Nephron progenitor cell (in vitro differentiated cells): Measurements from ENCODE around the gene FUS.

ENCODE experiments used
- DNase-seq: peaks from one replicate; pipeline ENCODE4 v3.0.0; 2021
- H3K27ac Mint-ChIP-seq: 2 replicates; pipeline ENCODE4 v1.8.0; 2021; ENCODE audit warnings: mild to moderate bottlenecking, moderate library complexity, mixed read lengths
- H3K27me3 Mint-ChIP-seq: 2 replicates; pipeline ENCODE4 v1.8.0; 2021; ENCODE audit warnings: mild to moderate bottlenecking, low read depth, mixed read lengths; ENCODE audit not compliant: poor library complexity
- H3K36me3 Mint-ChIP-seq: 2 replicates; pipeline ENCODE4 v1.8.0; 2021; ENCODE audit warnings: low read depth, mixed read lengths
- H3K4me1 Mint-ChIP-seq: 2 replicates; pipeline ENCODE4 v1.8.0; 2021; ENCODE audit warnings: mixed read lengths
- H3K4me3 Mint-ChIP-seq: 2 replicates; pipeline ENCODE4 v1.8.0; 2021; ENCODE audit warnings: mild to moderate bottlenecking, moderate library complexity, mixed read lengths
- H3K9me3 Mint-ChIP-seq: 2 replicates; pipeline ENCODE4 v1.8.0; 2021; ENCODE audit warnings: mild to moderate bottlenecking, moderate library complexity, mixed read lengths
- CTCF ChIP-seq: fragments of 200-600 bp; sonication (generic); IDR thresholded peaks from 2 replicates; pipeline ENCODE4 v1.5.0; 2021; ENCODE audit warnings: antibody characterized with exemption

Gene FUS

GRCh38 chr16:31132303-31132979 is 47.5 kb upstream of the FUS start:
- Mint-ChIP-seq H3K27ac (no peak overlapping the region), H3K36me3 (no peaks in the 10 kb centered on the region), H3K27me3 (peaks cover 3% of the 10 kb centered on the region), H3K4me1 (peaks cover 34% of the 10 kb centered on the region), H3K9me3 (no peaks in the 10 kb centered on the region), H3K4me3 (no peak overlapping the region)
- no peak for DNase-seq
- TF ChIP-seq CTCF, result no peak

- Mint-ChIP-seq H3K4me1 (peaks cover 35% of the 10 kb centered on the region), H3K9me3 (no peaks in the 10 kb centered on the region), H3K4me3 (no peak overlapping the region), H3K36me3 (no peaks in the 10 kb centered on the region), H3K27me3 (peaks cover 3% of the 10 kb centered on the region), H3K27ac (no peak overlapping the region)
- no peak for TF ChIP-seq CTCF
- no peak for DNase-seq
Measured at GRCh38 chr16:31133046-31133501, 46.9 kb upstream of the FUS start.

GRCh38 chr16:31134091-31134571 is 45.8 kb upstream of the FUS start:
- H3K9me3 Mint-ChIP-seq, result no peaks in the 10 kb centered on the region
- H3K36me3 Mint-ChIP-seq, result no peaks in the 10 kb centered on the region
- H3K4me1 Mint-ChIP-seq, result peaks cover 41% of the 10 kb centered on the region
- DNase-seq, result no peak
- TF ChIP-seq CTCF, result no peak
- H3K4me3 Mint-ChIP-seq, result peak overlapping the region; percentile 63
- H3K27ac Mint-ChIP-seq, result no peak overlapping the region
- H3K27me3 Mint-ChIP-seq, result peaks cover 3% of the 10 kb centered on the region

GRCh38 chr16:31134625-31135534 is 45.1 kb upstream of the FUS start:
- peak; percentile 28 for DNase-seq
- H3K9me3 Mint-ChIP-seq, result no peaks in the 10 kb centered on the region
- H3K27ac Mint-ChIP-seq, result no peak overlapping the region
- peaks cover 41% of the 10 kb centered on the region for H3K4me1 Mint-ChIP-seq
- peak overlapping the region; percentile 63 for H3K4me3 Mint-ChIP-seq
- H3K36me3 Mint-ChIP-seq, result no peaks in the 10 kb centered on the region
- no peak for TF ChIP-seq CTCF
- peaks cover 3% of the 10 kb centered on the region for H3K27me3 Mint-ChIP-seq

GRCh38 chr16:31135535-31136286 is 44.2 kb upstream of the FUS start, which contains the start of gene PRSS8:
Gene PRSS8 (minus strand): TSS chr16:31135727. CDS start chr16:31135498, 229 bp downstream.
- H3K27me3 Mint-ChIP-seq, result peaks cover 3% of the 10 kb centered on the region
- no peaks in the 10 kb centered on the region for H3K9me3 Mint-ChIP-seq
- H3K4me3 Mint-ChIP-seq, result peak within 1 kb of the TSS; percentile 63
- TF ChIP-seq CTCF, result no peak
- DNase-seq, result peak; percentile 62
- H3K27ac Mint-ChIP-seq, result no peak within 1 kb of the TSS
- H3K36me3 Mint-ChIP-seq, result no peaks in the 10 kb centered on the region
- peaks cover 49% of the 10 kb centered on the region for H3K4me1 Mint-ChIP-seq
